GM19099 (cell line): ENCODE results near the gene FGA.

Source experiments
- POLR2A ChIP-seq: IDR thresholded peaks from 3 replicates; pipeline ENCODE4 v1.6.1; 2011; ENCODE audit warnings: low read depth; ENCODE audit not compliant: insufficient read length; ENCODE audit errors: extremely low read depth

Gene FGA

DNA sequence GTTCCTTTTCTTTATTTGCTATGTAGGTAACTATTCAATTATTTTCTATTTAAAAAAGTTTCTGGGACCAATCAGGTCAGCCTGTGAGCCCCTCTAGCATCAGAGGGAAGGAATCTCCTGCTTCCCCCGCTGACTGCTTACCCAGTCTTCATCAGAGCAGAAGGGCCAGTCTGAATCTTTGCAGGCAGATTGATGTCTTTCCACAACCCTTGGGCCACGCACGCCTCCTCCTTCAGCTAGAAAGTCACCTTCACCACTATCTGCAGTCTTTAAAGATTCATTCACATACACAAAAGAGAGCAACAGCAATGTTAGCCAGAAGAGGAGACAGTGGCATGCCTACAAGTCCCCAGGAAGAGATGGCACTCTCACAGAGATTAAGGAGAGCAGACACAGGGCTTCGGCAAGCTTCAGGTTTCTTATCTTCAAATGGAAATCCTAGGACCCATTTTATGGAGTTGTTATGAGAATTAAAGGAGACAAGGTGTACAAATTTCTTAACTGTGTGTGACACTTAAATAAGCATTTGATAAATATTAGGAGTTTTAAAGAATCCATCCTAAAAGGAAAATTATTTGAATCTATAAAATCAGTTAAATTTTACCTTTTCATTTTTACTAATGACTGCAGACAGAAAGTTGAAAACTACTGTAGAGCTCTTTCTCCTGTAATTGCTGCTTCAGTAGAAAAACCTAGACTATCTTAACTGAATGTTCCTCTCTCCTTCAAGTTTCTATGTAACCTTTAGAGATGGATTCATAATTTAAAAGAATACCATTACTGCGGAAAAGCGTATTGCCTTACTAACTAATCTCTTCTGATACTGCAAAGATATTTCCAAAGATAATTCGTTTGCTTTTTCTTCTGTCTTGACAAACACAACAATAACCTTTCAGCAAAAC lies 995 bp downstream of the FGA start:
- no peak for TF ChIP-seq POLR2A

- TF ChIP-seq POLR2A = no peak
Observed at GRCh38 chr4:154588198-154588597, 2.3 kb downstream of the FGA start.

GRCh38 chr4:154586296-154587033 lies 4.1 kb downstream of the FGA start:
- no peak for TF ChIP-seq POLR2A

GRCh38 chr4:154585369-154586018 lies 5.0 kb downstream of the FGA start:
- TF ChIP-seq POLR2A = no peak

DNA sequence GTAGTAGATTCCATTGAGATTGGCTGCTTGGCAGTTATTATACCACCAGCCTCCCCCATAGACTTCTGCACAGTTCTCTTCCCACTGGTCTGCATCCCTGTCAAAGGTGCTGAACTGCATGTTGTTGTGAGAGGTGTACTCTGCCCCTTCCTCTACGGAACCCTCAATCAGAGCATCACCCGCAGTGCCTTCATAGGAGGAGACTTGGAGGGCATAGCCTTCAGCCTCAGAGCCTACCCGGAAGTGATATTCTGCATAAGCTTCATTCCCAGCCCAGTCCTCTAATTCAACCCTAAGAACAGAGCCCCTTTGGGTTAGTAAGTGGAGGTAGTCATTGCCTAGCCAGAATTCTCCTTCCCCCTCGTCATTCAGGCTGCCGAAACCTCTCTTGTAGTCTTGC lies 6.3 kb downstream of the FGA start:
- TF ChIP-seq POLR2A = no peak

DNA sequence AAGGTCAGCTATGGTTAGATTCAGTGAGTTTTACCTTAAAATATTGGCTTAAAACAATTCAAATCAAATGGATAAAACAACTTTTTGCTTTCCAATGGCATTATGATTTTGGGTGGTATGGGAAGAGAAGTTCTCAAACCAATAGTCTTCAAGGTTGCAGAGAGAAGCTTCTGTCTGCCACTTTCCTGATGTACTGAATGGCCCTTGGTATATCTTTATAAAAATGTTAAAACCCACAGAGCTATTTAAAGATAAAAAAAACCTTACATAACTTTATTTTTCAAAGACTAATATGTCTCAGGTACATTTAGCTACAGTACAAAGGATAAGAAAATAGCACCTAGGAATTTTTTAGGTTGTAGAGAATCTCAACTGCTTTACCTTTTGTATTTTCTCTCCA lies 6.9 kb downstream of the FGA start:
- TF ChIP-seq POLR2A = no peak

GRCh38 chr4:154583230-154583629 lies 7.3 kb downstream of the FGA start:
- no peak for TF ChIP-seq POLR2A

GRCh38 chr4:154582723-154583122 lies 7.8 kb downstream of the FGA start:
- TF ChIP-seq POLR2A = no peak

- no peak for TF ChIP-seq POLR2A
Observed at GRCh38 chr4:154579927-154580326, 10.6 kb downstream of the FGA start.

DNA sequence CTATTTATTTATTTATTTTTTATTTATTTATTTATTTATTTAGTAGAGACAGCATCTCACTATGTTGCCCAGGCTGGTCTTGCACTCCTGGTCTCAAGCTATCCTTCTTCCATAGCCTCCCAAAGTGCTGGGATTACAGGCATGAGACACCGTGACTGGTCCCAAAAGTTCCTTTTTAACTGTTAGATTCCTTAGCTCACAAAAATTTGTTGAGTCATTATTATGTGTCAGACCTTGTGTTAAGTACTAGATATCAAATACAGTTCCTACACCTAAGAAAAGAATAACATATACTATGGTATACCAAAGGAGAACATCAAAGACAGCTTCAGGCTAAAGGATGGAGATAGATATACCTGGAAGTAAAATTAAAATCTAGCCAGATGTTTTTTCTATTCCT lies 11.6 kb downstream of the FGA start:
- TF ChIP-seq POLR2A = no peak

DNA sequence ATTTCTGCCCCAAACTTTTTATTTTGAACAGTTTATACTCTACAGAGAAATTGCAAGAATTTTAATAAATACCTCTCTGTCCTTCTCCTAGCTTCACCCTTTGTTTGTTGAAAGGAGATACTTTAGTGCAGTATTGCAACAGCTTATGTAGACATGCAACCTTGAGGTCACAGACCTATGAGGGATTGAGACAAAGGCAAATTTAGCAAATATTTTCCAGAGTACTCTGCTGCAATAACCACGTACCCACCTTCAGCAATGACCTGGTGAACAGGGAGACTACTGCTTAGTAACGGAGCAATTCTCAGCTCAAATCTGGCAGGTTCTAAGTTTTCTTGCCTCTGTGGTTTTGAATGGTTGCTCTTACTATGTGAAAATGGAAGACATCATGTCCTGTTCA lies 13.2 kb downstream of the FGA start:
- no peak for TF ChIP-seq POLR2A

- TF ChIP-seq POLR2A = no peak
Observed at GRCh38 chr4:154574311-154574710, 16.2 kb downstream of the FGA start.

GRCh38 chr4:154573190-154573870 lies 17.2 kb downstream of the FGA start:
- TF ChIP-seq POLR2A = no peak

GRCh38 chr4:154569584-154569983 lies 21.0 kb downstream of the FGA start:
- TF ChIP-seq POLR2A = no peak

DNA sequence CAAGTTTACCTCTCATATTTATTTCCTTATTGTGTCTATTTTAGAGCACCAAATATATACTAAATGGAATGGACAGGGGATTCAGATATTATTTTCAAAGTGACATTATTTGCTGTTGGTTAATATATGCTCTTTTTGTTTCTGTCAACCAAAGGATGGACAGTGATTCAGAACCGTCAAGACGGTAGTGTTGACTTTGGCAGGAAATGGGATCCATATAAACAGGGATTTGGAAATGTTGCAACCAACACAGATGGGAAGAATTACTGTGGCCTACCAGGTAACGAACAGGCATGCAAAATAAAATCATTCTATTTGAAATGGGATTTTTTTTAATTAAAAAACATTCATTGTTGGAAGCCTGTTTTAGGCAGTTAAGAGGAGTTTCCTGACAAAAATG lies 21.5 kb downstream of the FGA start:
- TF ChIP-seq POLR2A = no peak
